GM18868 (cell line): ENCODE measurements around the gene ABHD2.
"Not testable (repeated sequence)": the region's sequence is repeated elsewhere in the genome, so short reads cannot be mapped to it uniquely, and the experiment has no call there.

Experiments
- ATAC-seq: cut with Tn5 transposase; IDR thresholded peaks from one replicate; pipeline ENCODE4 v1.9.1; 2021; ENCODE audit warnings: mild to moderate bottlenecking, moderate library complexity; ENCODE audit not compliant: unreplicated experiment

Gene ABHD2

DNA sequence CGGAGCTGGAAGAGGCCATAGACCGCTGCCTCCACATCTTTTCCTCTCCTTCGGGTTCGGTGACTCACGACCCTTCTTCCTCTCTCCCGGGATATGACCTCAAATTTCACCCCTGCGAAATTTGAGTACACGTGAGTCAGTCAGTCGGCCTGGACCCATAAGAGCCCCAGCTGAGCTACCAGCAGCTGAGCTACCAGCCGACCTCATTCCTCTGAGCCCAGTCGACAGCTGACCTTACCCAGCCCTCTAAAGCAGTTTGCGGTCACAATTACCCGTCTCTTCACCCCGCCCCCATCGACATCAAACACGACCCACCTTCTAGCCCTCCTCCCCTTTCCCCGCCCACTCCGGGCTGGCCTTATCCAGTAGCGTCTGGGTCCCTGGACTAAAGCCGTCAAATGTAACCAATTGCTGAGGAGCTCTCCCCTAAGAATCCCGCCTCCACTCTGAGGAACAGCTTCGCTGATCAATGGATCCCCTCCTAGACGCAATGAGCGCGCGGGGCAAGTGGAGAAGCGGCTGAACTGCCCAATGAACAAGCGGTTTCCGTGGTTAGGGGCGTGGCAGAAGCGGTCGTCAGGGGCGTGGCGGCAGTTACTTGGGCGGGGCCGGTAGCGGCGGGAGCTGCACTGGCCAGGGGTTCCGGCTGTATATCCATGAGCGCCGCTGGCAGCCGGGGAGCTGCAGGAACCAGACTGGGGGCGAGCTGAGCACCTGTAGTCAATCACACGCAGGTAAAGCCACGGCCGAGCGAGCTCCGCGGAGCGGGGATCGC lies at the start of gene ABHD2:
Gene ABHD2, plus strand, starts transcription at position 627 of the 775 bp plus-strand sequence. CDS start 27,872 bp downstream, outside the sequence.
- ATAC-seq = peak; percentile 97

- no peak for ATAC-seq
These were observed 49.1 kb upstream of the ABHD2 start for GRCh38 chr15:89039142-89039541.

DNA sequence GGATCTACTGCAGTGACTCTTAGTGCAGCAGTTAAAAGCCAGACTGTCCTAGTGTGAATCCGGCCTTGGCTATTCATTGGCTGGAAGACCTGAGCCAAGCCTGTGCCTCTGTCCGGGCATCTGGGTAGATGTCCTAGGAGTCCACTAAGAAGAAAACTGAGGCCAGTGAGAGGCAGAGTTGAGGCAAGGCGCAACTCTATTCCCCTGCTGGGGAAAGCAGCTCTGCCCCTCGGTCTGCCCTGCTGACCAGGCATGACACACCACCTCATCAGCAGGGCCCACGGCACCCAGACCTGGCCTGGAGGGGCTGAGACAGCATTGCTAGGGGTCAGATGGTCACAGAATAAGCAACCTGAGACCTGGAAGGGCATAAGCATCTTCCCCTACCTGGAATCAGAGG lies 46.7 kb upstream of the ABHD2 start:
- no peak for ATAC-seq

- ATAC-seq = no peak
These were observed 45.9 kb upstream of the ABHD2 start for GRCh38 chr15:89042387-89042786.

GRCh38 chr15:89043031-89044002 lies 44.9 kb upstream of the ABHD2 start:
- ATAC-seq = no peak

GRCh38 chr15:89049016-89049666 lies 39.1 kb upstream of the ABHD2 start:
- not testable (repeated sequence) for ATAC-seq

DNA sequence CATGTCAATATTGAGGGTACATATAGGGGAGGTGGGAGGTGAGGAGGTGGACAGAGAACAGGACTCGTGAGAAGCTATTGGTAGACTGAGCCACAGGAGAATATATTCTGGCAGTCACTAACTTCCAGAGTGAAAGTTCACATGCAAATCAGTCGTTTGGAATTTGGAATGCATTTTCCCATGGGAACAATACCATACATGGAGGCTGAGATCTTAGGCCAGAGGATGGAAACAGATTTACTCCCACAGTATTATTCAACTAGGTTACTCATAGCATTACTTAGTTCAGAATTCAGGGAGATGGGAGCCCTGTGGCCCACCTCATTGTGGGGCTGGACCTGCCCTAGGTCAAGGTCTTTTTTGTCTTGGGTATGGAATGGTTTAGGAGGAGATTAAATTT lies 36.4 kb upstream of the ABHD2 start:
- no peak for ATAC-seq

GRCh38 chr15:89052474-89052873 lies 35.8 kb upstream of the ABHD2 start:
- ATAC-seq = no peak

GRCh38 chr15:89054873-89055272 lies 33.4 kb upstream of the ABHD2 start:
- no peak for ATAC-seq

- ATAC-seq = peak; percentile 70
These were observed 30.6 kb upstream of the ABHD2 start for GRCh38 chr15:89057506-89058133.

DNA sequence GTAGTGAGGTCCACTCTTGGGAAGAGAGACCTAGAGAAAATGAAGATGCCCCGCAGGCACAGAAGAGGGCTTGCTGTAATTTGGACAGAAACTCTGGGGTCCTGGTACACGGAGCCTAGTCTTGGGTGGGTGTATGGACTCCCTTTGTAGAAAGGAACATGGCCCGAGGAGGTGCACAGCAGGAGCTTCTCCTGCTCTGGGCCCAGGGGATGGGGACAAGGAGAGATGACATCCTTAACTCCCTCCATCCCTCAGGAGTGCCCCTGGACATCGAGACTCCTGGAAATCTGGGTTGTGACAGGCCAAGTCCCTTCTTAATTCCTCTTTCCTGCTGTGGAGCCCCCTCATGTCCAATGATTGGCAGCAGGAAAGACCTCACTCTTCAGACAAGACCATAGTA lies 29.9 kb upstream of the ABHD2 start:
- ATAC-seq = no peak

DNA sequence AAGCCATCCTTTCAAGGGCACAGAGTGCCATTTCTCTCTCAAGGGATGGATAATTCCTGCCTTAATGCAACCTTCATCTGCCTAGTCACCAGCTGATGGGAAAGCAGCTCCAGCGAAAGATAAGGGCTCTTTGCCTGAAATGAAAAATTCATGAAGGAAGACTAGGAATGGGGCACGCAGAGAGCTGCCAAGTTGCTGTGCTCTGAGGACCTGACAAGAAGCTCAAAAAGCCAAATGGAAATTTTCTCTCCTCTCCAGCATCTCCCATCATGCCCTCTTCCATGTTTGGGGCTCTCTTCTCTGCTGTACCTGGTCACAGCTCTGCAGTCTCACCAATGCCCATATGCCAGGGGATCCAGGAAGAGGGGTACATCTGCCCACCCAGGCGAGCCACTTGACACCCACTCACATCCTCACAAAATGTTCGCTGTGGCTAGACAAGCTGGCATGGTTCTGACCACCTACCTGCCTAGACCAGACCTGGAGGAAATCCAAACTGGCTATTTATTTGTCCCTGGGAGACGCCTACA lies 29.3 kb upstream of the ABHD2 start:
- no peak for ATAC-seq

GRCh38 chr15:89066280-89066679 lies 22.0 kb upstream of the ABHD2 start:
- ATAC-seq = no peak

- peak; percentile 23 for ATAC-seq
These were observed 20.5 kb upstream of the ABHD2 start for GRCh38 chr15:89067751-89068150.

DNA sequence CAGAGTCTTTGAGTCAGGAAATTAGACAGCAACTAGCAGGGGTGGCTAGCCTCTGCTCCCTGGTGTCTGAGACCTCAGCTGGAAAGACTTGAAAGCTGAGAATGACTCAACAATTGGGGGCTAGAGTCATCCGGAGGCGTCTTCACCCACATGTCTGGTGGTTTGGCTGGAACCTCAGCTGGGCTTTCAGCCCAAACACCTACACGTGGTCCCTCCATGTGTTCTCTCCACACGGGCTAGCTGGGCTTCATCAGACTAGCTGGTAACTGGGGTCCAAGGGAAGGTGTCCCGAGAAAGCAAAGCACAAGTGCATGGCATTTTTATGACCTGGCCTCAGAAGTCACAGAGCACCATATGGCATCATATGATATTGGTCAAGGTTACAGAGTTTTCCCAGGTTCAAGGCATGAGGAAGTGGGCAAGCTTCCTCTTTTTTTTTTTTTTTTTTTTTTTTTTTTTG lies 19.9 kb upstream of the ABHD2 start:
- ATAC-seq = peak; percentile 79

- no peak for ATAC-seq
These were observed 17.8 kb upstream of the ABHD2 start for GRCh38 chr15:89070197-89071124.

- no peak for ATAC-seq
These were observed 16.8 kb upstream of the ABHD2 start for GRCh38 chr15:89071471-89071870.

- no peak for ATAC-seq
These were observed 15.9 kb upstream of the ABHD2 start for GRCh38 chr15:89072277-89072869.
